T47D (cell line): ENCODE measurements around the gene NEK10.

Experiments used
- DNase-seq, 2 experiments: peaks; one replicate each; pipeline versions ENCODE4 v3.0.0 to v3.0.0-alpha.2; 2011 to 2012; ENCODE audit warnings: low read depth in 1 of 2, low spot score in 1 of 2
- JUND ChIP-seq: IDR thresholded peaks from 2 replicates; pipeline ENCODE4 v1.6.1; 2012; ENCODE audit warnings: low read depth
- in situ Hi-C: cut with HindIII; loops from 2 replicates; pipeline ENCODE4 v1.10.0; 2016; ENCODE audit warnings: low sequenced_read_pairs, low pct_unique_long_range_greater_than_20kb

Gene NEK10

DNA sequence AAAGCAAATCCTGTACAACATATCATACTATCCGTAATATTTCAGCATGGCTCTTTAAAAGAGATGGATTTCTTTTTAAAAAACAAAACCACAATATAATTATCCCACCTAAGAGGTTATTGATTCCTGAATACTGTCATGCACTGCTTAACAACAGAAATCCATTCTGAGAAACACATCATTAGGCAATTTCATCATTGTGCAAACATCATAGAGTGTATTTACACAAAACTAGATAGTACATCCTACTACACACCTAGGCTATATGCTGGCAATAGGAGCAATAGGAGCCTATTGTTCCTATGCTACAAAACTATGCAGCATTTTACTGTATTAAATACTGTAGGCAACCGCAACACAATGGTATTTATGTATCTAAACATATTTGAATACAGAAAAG lies 242.0 kb downstream of the NEK10 start:
- no peak for TF ChIP-seq JUND
- in situ Hi-C loops = no loop called here
- no peak for DNase-seq

DNA sequence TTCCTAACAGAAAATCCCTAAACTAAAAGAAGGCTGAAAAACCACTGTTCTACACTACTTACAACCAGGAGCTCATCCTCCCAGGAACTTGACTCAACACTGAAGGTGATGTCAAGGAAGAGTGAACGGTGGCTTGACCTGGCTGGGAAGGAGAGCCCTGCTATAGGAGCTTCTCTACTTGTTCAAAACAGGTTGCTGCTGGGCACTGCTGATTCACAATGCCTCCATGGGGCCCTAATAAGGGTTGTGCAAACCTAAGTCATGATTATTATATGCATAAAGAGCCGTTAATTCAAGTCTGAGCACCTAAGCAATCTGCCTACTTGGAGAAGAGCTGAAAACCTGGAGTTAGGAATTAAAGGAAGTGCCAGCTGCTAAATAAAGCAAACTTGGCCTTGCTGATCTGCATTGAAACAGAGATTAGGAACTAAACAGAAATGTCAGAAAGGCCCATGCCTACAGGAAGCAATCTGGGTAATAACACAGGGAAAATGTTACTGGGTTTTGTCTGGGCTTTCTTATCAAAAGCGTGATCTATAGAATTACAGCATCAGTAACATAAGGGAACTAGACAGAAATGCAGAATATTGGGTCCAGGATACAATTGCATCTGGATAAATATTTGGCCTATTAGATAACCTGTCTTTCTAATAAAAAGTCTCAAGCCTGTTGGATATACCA lies 243.2 kb downstream of the NEK10 start:
- no peak for DNase-seq
- in situ Hi-C loops = no loop called here
- TF ChIP-seq JUND = no peak

DNA sequence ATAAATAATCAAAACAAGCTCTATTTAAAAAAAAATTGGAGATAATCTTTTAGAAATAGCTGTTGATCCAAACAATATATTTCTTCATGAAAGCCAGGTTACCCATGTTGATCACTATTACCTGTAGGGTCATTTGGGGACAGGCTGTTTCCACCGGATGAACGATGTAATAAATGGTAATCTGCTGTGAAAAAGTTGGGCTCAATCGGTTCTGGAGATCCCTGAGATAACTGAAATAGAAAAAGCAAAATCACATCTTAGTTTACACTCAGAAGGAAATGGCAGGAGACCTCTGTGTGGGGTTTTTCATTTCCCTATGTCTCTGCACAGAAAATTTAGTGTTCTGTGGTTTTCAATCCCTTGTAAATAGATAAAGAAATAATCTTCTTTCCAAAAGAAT lies 249.5 kb downstream of the NEK10 start:
- TF ChIP-seq JUND = no peak
- no peak for DNase-seq
- in situ Hi-C loops = no loop called here

DNA sequence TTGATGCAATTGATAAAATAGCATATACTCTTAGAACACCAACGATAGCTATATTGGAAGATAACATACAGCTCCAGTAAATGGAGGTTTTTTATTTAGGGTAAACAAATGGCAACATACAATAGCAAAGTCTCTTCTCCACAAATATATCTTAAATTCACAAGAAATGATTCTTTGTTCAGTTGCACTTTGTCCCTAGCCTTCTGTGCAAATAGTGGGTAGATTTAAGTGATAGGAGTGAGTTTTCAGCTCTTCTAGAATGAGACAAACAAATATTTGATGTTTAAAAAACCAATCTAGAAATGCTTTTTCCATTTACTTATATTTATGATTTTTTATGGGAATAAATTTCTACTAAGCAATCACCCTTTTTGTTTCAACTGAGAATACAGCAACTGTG lies 253.8 kb downstream of the NEK10 start:
- DNase-seq = no peak
- in situ Hi-C loops = no loop called here
- TF ChIP-seq JUND = no peak

DNA sequence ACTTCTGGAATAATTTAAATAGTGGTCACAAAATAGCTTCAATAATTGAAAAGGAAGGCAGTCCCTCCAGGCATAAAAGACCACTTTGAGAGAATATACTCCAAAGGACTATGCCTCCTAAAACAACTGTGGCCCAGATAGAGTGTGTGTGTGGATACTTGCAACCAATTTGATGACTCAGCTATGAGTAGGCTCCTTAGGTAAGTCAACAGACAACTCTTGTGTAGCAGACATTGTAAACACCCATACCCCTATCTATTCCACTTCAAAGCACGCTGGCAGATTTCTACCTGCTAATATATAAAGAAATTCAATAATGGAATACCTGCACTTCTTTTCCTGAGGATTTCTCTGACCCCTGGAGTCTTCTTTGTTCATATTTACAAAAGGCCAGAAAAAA lies 254.5 kb downstream of the NEK10 start:
- in situ Hi-C loops = no loop called here
- TF ChIP-seq JUND = no peak
- DNase-seq = no peak

DNA sequence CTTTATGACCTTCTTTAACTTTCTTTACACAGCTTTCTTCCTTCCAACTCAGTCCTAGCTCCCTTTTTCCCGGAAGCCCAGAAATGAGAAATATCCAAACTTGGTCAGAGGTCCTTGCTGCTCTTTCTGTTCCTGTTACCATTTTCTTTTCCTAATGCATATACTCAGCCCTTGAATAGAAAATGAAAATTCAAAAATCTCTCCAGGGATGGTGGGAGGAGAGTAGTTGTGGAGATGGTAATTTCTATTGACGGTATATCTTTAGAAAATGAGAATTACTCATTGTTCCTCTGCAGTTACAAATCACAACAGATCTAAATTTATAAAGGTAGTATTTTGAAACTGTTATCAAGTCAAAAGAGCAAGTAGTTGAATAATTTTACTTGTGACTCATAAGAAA lies 255.1 kb downstream of the NEK10 start:
- no peak for DNase-seq
- TF ChIP-seq JUND = no peak
- in situ Hi-C loops = no loop called here

DNA sequence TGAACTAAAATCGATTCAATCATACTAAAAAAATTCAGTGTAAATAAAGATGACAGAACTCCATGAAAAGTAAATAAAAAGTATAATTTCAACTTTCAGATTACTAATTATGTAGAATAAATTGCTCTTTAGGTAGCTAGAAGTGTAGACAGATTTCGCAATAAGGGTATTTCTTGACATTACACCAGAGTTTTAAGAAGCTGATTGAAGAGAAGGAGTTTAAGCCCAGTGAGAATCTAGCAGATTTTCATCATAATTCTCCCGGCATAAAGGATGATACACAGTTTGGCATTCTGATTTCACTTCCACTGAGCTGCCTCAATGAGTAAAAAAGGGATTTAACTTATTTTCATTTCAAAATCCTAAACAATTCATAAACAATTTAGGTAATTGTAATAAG lies 259.2 kb downstream of the NEK10 start:
- in situ Hi-C loops = no loop called here
- no peak for TF ChIP-seq JUND
- no peak for DNase-seq

DNA sequence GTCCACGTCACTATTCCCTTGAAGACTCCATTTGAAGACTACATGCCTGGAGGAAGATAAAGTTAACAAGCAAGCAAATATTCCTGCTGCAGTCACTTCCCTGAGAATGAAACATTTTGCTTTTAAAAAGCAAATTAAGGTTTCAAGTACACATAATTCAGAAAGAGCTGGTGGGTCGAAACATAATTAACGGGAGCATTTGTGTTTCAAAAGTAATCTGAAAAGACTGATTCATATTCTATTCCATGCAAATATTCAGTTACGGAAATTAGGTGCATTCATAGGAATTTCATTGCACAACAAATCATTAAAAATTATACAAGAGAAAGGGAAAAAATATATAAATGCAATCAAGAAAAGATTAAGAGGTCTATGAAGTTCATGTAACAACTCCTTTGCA lies 260.9 kb downstream of the NEK10 start:
- in situ Hi-C loops = no loop called here
- no peak for DNase-seq
- TF ChIP-seq JUND = no peak

DNA sequence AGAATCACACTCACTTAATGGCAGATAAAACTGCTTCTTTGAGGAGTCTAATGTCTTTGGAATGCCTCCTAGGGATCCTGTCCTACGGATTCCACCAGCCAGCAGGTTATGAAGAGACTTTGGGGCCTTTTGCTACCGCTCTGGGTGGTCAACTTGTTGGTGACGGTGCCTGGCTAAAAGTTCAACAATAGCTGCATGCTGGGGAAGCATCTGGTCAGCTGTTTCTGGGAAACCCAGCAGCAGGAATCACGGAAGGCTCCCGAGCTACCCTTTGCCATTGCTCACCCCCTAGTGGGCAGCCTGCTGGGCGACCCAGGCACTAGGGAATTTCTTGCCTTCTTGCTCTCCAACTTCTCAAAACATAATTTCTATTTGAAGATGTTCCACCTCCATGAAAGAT lies 263.3 kb downstream of the NEK10 start:
- DNase-seq = peak in 1 of 2 experiments; percentile 25
- TF ChIP-seq JUND = no peak
- in situ Hi-C loops = no loop called here

DNA sequence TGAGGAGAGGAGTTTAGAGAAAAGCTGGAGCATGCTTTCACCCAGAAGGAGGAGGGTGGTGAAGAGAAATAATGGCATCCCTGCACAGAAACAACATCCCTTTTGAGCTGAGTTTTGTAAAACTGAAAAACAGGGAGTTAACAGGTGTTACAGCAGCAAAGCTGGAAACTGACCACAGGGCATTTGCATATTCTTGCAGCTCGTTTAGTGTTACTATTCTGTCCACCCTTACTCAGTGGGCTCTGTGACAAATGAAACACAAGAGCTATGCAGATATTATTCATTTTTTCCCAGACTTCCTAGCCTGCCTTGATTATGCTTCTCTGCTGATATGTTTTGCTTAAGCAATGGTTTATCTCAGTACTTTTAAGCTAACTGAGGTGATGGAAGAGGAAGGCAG lies 272.0 kb downstream of the NEK10 start:
- no peak for DNase-seq
- in situ Hi-C loops = no loop called here
- no peak for TF ChIP-seq JUND

DNA sequence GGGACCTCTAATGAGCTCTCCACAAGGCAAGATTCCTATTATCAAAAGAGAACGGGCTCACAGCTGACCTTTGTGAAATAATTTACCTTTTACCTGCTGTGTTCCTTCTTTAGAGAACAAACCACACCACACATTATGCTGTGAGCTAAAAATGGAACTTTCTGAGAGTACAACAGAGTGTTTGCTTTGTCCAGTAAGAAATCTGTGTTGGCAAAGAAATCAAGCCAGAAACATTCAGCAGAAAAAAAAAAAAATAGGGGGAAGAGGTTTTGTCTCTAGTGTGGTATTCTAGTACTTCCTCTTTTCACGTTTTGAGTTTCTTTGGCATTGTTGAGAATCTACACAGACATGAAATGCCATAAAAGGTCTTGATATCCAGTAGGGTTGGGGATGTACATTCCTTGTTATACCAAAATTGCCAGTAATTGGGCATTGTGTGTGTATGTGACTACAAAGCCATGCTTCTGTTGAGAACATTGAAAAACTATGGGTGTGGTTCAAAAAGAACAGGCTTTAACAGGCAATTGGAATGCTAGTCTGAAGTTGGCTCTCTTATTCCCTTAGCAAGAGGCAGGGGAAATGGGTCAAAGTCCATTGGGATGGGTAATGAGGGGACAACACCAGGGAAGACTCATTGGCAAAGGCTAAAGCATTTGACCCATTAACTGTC lies 273.5 kb downstream of the NEK10 start:
- DNase-seq = no peak
- TF ChIP-seq JUND = no peak
- in situ Hi-C loops = no loop called here

DNA sequence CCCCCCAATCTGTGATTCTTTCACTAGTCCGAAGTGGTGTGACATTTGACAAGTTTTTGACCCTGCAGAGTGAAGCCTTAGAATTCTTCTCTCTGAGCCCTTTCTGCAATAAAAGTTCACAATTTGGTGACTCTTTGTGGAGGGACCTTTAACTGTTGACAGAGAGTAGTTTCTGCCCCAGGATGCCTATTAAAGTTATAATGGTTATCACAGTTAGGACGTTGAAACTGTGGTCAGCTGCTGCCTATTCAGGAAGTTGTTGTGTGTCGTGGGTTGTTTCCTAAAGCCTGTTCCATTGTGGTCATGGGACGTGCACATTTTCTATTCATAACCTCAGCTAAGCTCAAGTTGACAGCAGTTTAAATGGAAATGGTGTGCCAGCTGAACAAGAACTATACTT lies 274.5 kb downstream of the NEK10 start:
- in situ Hi-C loops = no loop called here
- TF ChIP-seq JUND = no peak
- no peak for DNase-seq

DNA sequence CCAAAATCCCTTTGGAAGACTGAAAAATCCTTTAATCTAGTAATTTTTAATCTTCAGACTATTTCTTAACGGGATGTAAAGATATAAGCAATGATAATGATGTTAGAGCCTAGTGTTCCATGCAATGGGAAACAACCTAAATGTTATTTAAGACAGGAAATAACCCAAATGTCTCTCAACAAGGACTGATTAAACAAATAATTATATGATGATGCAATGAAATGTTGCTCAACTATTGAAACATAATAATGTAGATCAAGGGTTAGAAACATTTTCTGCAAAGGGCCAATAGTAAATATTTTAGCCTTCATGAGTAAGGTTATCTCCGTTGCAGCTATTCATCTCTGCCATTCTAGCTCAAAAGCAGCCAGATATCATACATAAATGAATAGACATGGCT lies 275.4 kb downstream of the NEK10 start:
- no peak for DNase-seq
- TF ChIP-seq JUND = no peak
- in situ Hi-C loops = no loop called here
